SK-N-MC (cell line): ENCODE results near the gene EPN2.

ENCODE experiments used
- DNase-seq: peaks from one replicate; pipeline ENCODE4 v3.0.0-alpha.2; 2011; ENCODE audit warnings: low read depth, low spot score
- H3K27ac ChIP-seq: fragments of 200-600 bp; sonication (generic); 2 replicates; pipeline ENCODE4 v1.5.1; 2016; ENCODE audit warnings: mixed run types
- H3K36me3 ChIP-seq: fragments of 200-600 bp; sonication (generic); 2 replicates; pipeline ENCODE4 v1.6.1; 2017; ENCODE audit warnings: antibody characterized with exemption, low read length, mixed read lengths; ENCODE audit not compliant: insufficient read depth
- H3K4me3 ChIP-seq: fragments of 200-600 bp; sonication (generic); 2 replicates; pipeline ENCODE4 v1.5.1; 2016
- H3K9ac ChIP-seq: fragments of 200-600 bp; sonication (generic); 2 replicates; pipeline ENCODE4 v1.8.0; 2017; ENCODE audit warnings: mixed run types, mixed read lengths; ENCODE audit not compliant: insufficient read length
- H3K9me3 ChIP-seq: fragments of 200-600 bp; sonication (generic); 2 replicates; pipeline ENCODE4 v1.6.1; 2017; ENCODE audit warnings: low read depth, mild to moderate bottlenecking, antibody characterized with exemption, low read length, moderate library complexity, mixed read lengths
- EZH2 ChIP-seq: fragments of 200-600 bp; sonication (generic); IDR thresholded peaks from one replicate; pipeline ENCODE4 v1.6.1; 2017; ENCODE audit warnings: antibody characterized with exemption
- FOXP2 ChIP-seq: optimal IDR thresholded peaks from 2 replicates; pipeline ENCODE3; 2011; ENCODE audit warnings: mild to moderate bottlenecking, moderate library complexity; ENCODE audit not compliant: insufficient read depth; ENCODE audit errors: extremely low read length, control extremely low read depth
- POLR2AphosphoS5 ChIP-seq: IDR thresholded peaks from 2 replicates; pipeline ENCODE4 v1.6.1; 2012; ENCODE audit warnings: mild to moderate bottlenecking, low read depth, low read length, borderline replicate concordance

EPN2 gene

DNA sequence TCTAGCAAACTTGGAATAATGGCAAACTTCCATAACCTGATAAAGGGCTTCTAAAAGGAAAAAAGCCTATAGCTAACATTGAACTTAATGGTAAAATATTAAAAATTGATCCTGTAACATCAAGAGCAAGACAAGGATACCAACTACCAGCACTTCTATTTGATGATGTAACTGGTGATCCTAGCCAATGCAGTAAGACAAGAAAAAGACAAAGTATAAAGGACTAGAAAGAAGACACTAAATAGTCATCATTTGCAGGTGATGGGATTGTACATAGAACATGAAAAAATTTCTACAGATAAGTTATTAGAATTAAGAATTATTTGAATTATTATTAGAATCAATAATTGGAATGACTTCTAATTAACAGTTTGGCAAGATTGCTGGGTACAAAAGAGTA is 88.4 kb downstream of the EPN2 start:
- Histone ChIP-seq H3K27ac (no peak overlapping the region), H3K4me3 (no peak overlapping the region), H3K9me3 (peaks cover 6% of the 10 kb centered on the region; the same call in 1 of the 2 replicates), H3K9ac (no peak overlapping the region), H3K36me3 (peaks cover 7% of the 10 kb centered on the region)
- TF ChIP-seq EZH2, result no peak
- no peak for TF ChIP-seq FOXP2
- no peak for TF ChIP-seq POLR2AphosphoS5
- no peak for DNase-seq

DNA sequence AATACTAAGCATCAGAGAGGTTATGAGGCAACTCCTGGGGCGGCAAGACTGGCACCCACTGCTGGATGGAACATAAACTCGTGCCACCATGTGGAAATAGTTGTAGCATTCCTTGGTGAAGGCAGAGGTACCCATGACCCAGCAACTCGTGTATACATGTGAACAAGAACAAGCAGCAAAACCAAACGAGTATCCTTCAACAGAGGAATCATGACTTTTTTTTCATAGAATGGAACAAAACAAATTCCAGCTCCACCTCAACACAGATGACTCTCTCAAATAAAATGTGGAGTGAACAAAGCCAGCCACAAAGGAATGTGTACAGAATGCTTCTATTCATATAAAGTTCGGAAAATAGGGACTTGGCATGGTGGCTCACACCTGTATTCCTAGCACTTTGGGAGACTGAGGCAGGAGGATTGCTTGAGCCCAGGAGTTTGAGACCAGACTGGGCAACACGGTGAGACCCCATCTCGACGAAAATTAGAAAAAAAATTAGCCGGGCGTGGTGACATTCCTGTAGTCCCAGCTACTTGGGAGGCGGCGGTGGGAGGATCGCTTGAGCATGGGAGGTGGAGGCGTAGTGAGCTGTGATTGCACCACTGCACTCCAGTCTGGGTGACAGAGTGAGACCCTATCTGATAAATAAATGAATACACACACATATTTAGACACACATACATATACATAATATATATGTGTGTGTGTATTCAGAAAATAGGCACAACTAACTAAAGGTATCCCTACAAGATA is 90.0 kb downstream of the EPN2 start:
- no peak for TF ChIP-seq EZH2
- TF ChIP-seq FOXP2, result no peak
- TF ChIP-seq POLR2AphosphoS5, result no peak
- Histone ChIP-seq H3K36me3 (peaks cover 7% of the 10 kb centered on the region), H3K4me3 (no peak overlapping the region), H3K9me3 (peaks cover 6% of the 10 kb centered on the region; the same call in 1 of the 2 replicates), H3K27ac (no peak overlapping the region), H3K9ac (no peak overlapping the region)
- no peak for DNase-seq

DNA sequence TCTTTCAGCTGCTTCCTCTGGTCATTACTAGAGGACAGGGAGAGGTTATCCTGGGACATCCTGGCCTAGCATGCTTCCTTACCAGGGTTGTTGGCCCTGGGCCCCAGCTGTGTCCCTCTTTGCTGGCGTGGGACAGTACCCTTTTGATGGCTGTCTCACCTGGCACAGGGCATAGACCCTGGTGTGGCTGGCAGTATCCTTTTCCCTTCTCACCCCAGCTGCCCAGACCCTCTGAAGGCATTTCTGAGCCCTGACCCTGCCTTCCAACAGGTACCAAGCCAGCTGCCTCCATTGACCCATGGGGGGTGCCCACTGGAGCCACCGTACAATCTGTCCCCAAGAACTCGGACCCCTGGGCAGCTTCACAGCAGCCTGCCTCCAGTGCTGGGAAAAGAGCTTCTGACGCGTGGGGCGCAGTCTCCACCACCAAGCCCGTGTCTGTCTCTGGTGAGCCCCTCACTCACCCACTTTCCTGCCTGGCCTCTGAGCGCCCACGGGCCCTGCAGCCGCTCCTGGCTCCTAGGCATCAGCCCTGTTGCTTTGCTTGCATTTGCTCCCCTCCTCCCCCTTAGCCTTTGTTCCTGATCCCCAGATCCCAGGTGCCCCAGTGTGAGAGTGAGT is 91.4 kb downstream of the EPN2 start:
- no peak overlapping the region for H3K9ac ChIP-seq
- no peak for DNase-seq
- H3K27ac ChIP-seq, result no peak overlapping the region
- no peak for TF ChIP-seq POLR2AphosphoS5
- no peak for TF ChIP-seq FOXP2
- no peak for TF ChIP-seq EZH2
- peaks cover 6% of the 10 kb centered on the region; the same call in 1 of the 2 replicates for H3K9me3 ChIP-seq
- H3K36me3 ChIP-seq, result peaks cover 7% of the 10 kb centered on the region
- no peak overlapping the region for H3K4me3 ChIP-seq

- TF ChIP-seq FOXP2, result no peak
- no peak for TF ChIP-seq POLR2AphosphoS5
- no peak for TF ChIP-seq EZH2
- Histone ChIP-seq H3K9me3 (peaks cover 6% of the 10 kb centered on the region; the same call in 1 of the 2 replicates), H3K27ac (no peak overlapping the region), H3K4me3 (no peak overlapping the region), H3K36me3 (peaks cover 7% of the 10 kb centered on the region), H3K9ac (no peak overlapping the region)
- no peak for DNase-seq
Measured at GRCh38 chr17:19329136-19329535, 92.0 kb downstream of the EPN2 start.

DNA sequence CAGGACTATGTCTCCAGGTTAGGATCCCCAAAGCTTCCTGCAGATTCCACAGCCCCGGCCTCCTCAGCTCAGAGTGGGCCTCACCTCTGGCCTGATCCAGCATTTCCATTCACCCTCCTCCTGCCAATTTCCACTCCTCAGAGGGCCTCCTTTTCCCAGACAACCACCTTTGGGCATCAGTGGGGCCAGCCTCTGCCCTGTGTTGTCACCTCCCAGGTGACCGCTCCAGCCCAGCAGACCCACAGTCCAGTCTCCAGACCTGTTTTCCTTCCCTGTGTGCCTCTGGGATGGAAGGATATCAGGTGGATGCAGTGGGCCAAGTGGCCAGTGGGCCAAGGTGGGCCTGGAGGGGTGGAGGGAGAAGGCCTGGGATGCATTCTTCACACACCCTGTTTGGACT is 92.7 kb downstream of the EPN2 start:
- no peak overlapping the region for H3K27ac ChIP-seq
- TF ChIP-seq EZH2 (no peak), POLR2AphosphoS5 (no peak), FOXP2 (no peak)

DNA sequence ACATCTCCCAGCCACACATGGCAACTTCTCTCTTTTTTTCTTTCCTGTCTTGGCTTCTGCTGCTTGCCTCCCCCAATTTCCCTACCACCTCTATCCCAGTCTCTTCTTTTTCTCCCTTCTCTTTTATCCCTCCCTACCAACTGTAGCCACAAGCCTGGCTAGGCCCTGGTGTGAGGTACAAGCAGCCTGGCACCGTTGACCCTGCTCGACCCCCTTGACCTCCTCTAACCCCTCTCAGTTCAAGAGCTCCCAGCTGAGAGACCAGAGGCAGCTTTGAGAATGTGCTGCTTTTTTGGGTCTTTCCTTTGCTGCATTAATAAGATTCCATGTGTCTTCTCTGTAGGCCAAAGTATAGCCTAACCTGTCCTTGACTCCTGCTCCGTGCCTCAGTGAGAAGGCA is 93.1 kb downstream of the EPN2 start:
- H3K36me3 ChIP-seq, result peaks cover 1% of the 10 kb centered on the region
- H3K27ac ChIP-seq, result no peak overlapping the region
- H3K9ac ChIP-seq, result no peak overlapping the region
- TF ChIP-seq FOXP2, result no peak
- no peak for TF ChIP-seq POLR2AphosphoS5
- TF ChIP-seq EZH2, result no peak
- no peak overlapping the region for H3K4me3 ChIP-seq
- no peak for DNase-seq
- H3K9me3 ChIP-seq, result peaks cover 2% of the 10 kb centered on the region; the same call in 1 of the 2 replicates

More for the DNA sequence above, 92.7 kb downstream of the EPN2 start:
- Histone ChIP-seq H3K36me3 (peaks cover 6% of the 10 kb centered on the region), H3K9ac (no peak overlapping the region), H3K9me3 (peaks cover 6% of the 10 kb centered on the region; the same call in 1 of the 2 replicates), H3K4me3 (no peak overlapping the region)
- DNase-seq, result no peak

DNA sequence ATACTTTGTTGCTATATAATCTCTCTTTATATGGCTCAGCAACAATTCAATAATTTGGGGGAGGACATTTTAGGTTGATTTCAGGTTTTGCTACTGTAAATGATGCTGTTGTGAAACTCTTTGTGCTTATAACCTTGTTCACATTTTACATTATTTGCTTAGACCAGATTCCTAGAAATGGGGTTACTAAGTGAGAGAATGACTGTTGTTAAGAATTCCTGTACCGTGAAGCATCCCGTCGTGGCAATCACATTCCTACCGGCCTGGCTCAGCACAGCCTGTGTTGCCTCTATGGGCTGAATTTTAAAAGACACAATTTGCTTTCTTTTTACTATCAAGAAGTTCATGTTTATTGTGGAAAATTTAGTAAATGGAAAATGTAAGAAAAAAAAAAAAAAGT is 94.0 kb downstream of the EPN2 start:
- Histone ChIP-seq H3K27ac (no peak overlapping the region), H3K36me3 (no peaks in the 10 kb centered on the region; the same call in 1 of the 2 replicates), H3K9ac (no peak overlapping the region), H3K9me3 (no peaks in the 10 kb centered on the region), H3K4me3 (no peak overlapping the region)
- no peak for DNase-seq
- TF ChIP-seq EZH2 (no peak), FOXP2 (no peak), POLR2AphosphoS5 (no peak)

- no peak for DNase-seq
- Histone ChIP-seq H3K27ac (no peak overlapping the region), H3K4me3 (no peak overlapping the region), H3K9ac (no peak overlapping the region), H3K9me3 (no peaks in the 10 kb centered on the region), H3K36me3 (no peaks in the 10 kb centered on the region; the same call in 1 of the 2 replicates)
- TF ChIP-seq EZH2 (no peak), FOXP2 (no peak), POLR2AphosphoS5 (no peak)
Measured at GRCh38 chr17:19331543-19332245, 94.5 kb downstream of the EPN2 start.
